ENCODE results near the gene MBP. TPM values are rescaled to one million over a fixed set of nuclear protein-coding genes. Genes with fewer than 3 reads are reported as not detected.

Gene MBP
- total and polyA plus RNA-seq, 10 of the 15 experiments (the other 5 are each of a cell fraction or from before 2014, with no cell fraction given): 12.2 to 67.8 (median 42.1) TPM

DNA sequence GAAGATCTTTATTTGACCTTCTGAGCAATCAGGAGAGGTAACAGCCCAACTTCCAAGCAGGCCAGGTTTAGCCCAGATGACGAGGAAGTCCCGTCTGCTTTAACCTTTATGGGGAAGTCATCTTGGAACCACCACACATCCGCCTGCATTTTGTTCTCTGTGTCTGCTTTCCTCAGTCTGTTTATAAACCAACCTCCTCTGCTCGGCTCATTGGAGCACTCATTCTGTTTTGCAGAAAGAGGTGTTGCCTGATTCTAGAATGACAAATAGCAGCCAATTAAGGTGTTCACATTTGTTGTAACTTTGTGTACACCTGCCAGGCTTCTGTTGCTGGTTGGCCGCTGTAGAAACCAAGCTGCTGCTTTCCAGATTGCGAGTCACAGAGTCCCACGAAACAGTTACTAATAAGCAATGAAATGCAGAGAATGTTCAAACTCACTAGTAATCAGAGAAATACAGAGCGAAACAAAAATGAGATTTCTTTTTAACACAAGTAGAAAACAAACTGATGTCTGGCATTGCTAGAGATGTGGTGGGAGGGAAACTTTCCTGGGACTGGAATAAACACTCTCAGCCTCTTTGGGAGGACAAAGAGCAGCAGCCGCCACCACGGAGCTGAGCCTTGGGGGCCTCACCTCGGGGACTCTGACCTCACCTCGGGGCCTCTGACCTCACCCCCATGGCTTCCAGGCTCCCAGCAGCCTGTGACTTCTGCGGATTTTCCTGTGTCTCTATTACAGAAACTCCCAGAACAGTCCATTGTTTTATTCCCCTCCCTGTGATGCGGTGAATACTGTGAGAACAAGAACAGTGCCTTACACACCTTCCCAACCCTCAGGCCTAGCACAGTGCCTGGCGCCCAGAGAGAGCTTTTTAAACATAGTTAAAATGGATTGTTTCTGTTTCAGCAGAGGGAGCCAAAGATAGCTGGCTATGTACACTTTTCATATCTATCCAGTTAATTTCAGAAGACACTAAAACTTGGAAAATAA, 64.0 kb downstream of the MBP start (continued):
- TF ChIP-seq BACH1 (IDR thresholded peaks at IDR 0.05; ENCODE audit: borderline replicate concordance) (no peak), SPI1 (IDR thresholded peaks at IDR 0.05; ENCODE audit: borderline replicate concordance, insufficient read depth, low read depth, low read length) (peak; percentile 52; the same call in 1 of the 2 replicates), CTCF (IDR thresholded peaks at IDR 0.05 in 2 of 3, conservative IDR thresholded peaks at IDR 0.05 in 1 of 3; ENCODE audit: control insufficient read depth in 2 of 3, extremely low read depth in 1 of 3, insufficient read depth in 1 of 3, low read depth in 3 of 3, low read length in 3 of 3) (peak in 1 of 3 experiments; percentile 32; a peak in 1 of 6 replicates), ZBTB4 (CRISPR knock-in tag; IDR thresholded peaks at IDR 0.05) (no peak), CHD2 (IDR thresholded peaks at IDR 0.05; ENCODE audit: borderline replicate concordance, low read depth, low read length) (no peak), WRNIP1 (IDR thresholded peaks at IDR 0.05; ENCODE audit: borderline replicate concordance, low read depth, low read length) (no peak), STAT1 (conservative IDR thresholded peaks at IDR 0.05) (no peak), CBX3 (IDR thresholded peaks at IDR 0.05; ENCODE audit: borderline replicate concordance, low read depth) (no peak), CEBPZ (IDR thresholded peaks at IDR 0.05; ENCODE audit: low read depth, low read length) (no peak), E2F8 (IDR thresholded peaks at IDR 0.05; ENCODE audit: low read depth, partially characterized antibody) (no peak), JUNB (IDR thresholded peaks at IDR 0.05) (no peak; the same call in 1 of the 2 replicates), ETV6 (conservative IDR thresholded peaks at IDR 0.05 in 1 of 2, IDR thresholded peaks at IDR 0.05 in 1 of 2; ENCODE audit: borderline replicate concordance in 1 of 2, low read depth in 1 of 2) (no peak; a peak in 1 of 4 replicates), MYB (IDR thresholded peaks at IDR 0.05; ENCODE audit: borderline replicate concordance, low read depth, low read length) (no peak)
- TF ChIP-seq, protein P1, sequence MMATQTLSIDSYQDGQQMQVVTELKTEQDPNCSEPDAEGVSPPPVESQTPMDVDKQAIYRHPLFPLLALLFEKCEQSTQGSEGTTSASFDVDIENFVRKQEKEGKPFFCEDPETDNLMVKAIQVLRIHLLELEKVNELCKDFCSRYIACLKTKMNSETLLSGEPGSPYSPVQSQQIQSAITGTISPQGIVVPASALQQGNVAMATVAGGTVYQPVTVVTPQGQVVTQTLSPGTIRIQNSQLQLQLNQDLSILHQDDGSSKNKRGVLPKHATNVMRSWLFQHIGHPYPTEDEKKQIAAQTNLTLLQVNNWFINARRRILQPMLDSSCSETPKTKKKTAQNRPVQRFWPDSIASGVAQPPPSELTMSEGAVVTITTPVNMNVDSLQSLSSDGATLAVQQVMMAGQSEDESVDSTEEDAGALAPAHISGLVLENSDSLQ (IDR thresholded peaks at IDR 0.05): no peak

All from GM12878 (cell line).